GM19467 (cell line): ENCODE measurements around the gene CENPE.
"Not testable (repeated sequence)": the region's sequence is repeated elsewhere in the genome, so short reads cannot be mapped to it uniquely, and the experiment has no call there.

Experiments
- ATAC-seq: cut with Tn5 transposase; IDR thresholded peaks from one replicate; pipeline ENCODE4 v1.9.1; 2021; ENCODE audit warnings: mild to moderate bottlenecking, moderate library complexity; ENCODE audit not compliant: unreplicated experiment

CENPE gene, protein sequence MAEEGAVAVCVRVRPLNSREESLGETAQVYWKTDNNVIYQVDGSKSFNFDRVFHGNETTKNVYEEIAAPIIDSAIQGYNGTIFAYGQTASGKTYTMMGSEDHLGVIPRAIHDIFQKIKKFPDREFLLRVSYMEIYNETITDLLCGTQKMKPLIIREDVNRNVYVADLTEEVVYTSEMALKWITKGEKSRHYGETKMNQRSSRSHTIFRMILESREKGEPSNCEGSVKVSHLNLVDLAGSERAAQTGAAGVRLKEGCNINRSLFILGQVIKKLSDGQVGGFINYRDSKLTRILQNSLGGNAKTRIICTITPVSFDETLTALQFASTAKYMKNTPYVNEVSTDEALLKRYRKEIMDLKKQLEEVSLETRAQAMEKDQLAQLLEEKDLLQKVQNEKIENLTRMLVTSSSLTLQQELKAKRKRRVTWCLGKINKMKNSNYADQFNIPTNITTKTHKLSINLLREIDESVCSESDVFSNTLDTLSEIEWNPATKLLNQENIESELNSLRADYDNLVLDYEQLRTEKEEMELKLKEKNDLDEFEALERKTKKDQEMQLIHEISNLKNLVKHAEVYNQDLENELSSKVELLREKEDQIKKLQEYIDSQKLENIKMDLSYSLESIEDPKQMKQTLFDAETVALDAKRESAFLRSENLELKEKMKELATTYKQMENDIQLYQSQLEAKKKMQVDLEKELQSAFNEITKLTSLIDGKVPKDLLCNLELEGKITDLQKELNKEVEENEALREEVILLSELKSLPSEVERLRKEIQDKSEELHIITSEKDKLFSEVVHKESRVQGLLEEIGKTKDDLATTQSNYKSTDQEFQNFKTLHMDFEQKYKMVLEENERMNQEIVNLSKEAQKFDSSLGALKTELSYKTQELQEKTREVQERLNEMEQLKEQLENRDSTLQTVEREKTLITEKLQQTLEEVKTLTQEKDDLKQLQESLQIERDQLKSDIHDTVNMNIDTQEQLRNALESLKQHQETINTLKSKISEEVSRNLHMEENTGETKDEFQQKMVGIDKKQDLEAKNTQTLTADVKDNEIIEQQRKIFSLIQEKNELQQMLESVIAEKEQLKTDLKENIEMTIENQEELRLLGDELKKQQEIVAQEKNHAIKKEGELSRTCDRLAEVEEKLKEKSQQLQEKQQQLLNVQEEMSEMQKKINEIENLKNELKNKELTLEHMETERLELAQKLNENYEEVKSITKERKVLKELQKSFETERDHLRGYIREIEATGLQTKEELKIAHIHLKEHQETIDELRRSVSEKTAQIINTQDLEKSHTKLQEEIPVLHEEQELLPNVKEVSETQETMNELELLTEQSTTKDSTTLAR (N-terminal part only)

DNA sequence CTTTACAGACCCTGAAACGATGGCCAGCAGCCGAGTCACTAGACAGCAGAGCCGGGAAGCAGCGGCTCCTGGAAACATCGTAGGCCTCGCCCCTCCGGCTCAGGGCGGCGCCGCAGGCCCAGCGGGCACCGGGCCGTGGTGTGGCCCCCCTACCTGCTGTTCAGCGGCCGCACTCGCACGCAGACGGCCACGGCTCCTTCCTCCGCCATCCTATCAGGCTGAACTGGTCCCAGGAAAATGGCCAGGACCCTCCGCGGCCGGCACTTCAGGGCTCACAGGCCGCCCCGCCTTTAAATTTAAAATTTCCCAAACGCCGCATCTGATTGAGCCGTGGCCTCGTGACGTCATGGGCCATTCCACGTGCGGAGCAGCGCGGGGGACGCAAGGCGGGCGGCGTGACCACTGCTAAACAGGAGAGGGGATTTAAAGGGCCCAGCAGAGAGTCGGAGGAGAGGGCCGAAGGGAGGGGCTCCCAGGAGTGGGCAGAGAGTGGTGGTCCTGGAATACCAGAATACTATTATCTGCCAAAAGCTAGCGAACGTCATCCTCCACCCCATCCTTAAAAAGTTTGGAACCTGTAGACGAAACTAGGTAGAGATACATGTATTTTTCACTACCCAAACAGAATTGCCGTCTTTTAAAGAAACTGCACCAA is at the start of gene CENPE:
Gene CENPE (minus strand): TSS at position 233 of the 655 bp plus-strand sequence. CDS start 24 bp downstream, at position 209.
- ATAC-seq = peak; percentile 90

DNA sequence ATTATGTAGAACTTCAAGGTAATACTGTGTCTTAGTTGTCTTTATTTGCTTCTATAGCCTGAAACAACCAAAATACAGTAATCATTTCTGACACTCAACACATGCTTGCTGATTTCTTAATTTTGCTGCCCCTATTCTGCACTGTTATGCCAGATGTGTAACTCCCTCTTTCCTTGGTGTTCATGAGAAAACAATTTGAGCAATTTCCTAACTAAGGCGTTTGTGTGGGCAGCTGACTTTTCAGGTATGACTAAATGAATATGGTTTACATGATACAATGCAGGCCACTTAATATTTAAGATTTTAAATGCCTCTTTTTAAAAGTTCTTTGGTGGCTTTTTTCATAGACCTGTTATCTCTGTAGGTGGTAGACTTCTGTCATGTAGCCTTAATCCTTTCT is 46.1 kb upstream of the CENPE start:
- ATAC-seq = no peak

DNA sequence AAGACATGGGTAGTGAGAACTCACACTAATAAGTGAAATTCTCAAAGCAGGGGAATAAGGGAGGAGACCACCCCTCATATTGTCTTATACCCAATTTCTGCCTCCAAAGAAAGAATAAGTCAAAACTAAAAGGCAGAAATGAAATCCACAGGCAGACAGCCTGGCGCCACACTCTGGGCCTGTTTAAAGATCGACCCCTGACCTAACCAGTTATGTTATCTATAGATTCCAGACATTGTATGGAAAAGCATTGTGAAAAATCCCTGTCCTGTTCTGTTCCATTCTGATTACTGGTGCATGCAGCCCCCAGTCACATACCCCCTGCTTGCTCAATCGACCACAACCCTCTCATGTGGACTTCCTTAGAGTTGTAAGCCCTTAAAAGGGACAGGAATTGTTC is 32.8 kb upstream of the CENPE start:
- ATAC-seq = not testable (repeated sequence)

DNA sequence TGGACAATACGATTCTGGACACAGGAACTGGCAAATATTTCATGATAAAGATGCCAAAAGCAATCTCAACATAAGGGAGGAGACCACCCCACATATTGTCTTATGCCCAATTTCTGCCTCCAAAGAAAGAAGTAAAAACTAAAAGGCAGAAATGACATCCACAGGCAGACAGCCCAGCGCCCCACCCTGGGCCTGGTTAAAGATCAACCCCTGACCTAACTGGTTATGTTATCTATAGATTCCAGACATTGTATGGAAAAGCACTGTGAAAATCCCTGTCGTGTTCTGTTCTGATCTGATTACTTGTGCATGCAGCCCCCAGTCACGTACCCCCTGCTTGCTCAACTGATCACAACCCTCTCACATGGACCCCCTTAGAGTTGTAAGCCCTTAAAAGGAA is 25.4 kb upstream of the CENPE start:
- not testable (repeated sequence) for ATAC-seq

DNA sequence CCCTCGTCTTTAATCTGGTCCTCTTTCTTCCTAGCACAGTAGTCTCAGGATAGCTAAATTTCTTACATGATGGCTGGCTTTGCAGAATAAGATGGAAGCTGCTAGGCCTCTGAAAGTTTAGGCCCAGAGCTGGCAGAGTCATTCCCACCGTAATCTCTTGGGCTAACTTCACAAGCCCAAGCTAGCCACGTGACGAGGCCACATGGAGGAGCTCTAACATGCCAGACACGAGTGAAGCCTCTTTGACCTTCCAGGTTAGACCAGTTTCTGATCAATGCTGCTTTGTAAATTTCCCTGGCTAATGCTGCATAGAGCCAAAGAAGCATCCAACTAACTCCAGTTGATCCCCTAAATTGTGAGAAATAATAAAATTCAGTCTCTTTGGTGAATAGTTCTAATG is 9.5 kb upstream of the CENPE start:
- no peak for ATAC-seq

DNA sequence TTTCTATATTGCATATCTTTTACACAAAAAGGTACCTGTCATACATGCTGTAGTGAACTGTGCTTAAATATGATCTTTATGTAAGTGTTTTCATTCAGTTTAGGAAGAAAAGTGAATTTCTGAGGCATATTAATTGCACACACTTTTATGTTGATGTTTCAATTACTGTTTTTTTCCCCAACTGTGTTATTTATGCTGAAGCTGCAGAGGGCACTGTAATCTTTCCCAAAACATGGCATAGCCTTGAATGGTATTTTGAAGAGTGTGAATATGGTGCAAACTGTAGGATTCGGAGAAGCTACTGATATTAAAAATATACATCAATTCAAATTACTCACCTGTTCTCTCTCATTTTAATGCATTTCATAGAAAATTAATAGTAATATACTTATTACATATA is 6.0 kb upstream of the CENPE start:
- ATAC-seq = no peak

DNA sequence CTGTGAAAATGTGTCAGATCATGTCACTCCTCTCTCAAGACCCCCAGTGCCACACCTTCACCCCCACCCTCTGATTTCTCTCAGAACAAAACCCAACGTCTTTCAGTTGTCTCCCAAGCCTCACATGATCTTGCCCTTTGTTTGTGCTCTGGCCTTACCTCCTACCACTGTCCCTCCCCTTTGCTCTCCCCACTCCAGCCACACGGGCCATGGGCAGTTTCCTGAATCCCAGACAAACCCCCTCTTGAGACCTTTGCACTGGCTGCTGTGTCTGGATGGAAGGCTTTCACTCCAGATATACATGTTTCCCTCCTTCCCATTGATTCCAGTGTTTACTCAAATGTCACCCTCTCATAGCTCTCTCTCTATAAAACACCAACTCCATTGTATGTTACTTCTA is 3.6 kb upstream of the CENPE start:
- ATAC-seq = no peak

DNA sequence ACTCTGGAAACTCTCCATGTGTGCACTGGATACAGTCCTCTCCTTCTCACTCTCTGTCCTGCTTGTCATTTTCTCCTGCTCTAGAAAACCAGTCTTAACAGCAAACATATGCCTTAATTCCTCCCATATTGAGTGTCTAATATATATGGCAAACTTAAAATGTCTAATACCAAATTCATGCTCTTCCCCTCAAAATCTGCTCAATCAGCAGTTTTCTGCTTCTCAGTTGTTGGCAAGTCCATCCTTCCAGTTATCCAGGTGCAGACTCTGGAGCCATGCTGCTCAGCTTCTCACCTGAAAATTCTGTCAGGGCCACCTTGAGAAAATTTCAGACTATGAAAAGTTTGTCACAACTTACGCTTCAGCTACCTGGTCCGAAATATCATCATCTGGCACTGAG is 3.1 kb upstream of the CENPE start:
- no peak for ATAC-seq

DNA sequence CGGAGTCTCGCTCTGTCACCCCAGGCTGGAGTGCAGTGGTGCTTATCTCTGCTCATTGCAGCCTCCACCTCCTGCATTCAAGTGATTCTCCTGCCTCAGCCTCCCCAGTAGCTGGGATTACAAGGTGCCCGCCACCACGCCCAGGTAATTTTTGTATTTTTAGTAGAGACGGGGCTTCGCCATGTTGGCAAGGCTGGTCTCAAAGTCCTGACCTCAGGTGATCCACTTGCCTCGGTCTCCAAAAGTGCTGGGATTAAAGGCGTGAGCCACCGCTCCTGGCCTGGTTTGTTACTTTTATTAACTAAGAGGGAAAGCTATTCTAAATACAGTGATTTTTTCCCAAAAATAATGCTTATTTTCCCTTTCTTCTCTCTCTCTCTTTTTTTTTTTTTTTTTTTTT is 866 bp upstream of the CENPE start:
- no peak for ATAC-seq

DNA sequence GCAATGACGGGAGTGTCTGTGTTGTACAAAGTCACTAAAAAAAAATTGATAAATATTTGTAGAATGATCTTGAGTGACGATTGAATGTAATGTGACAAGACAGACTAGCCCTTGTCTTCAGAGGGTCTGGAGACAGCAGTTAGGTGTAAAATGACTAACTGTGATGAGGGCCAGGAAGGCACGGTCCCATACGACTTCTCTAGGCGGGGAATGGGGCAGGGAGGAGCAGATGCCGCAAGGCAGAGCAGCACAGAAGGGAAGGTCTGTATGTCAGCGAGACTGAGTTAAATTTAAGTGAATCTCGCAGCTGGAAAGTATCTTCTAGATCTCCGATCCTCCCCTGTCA is 405 bp downstream of the CENPE start:
- peak; percentile 44 for ATAC-seq

DNA sequence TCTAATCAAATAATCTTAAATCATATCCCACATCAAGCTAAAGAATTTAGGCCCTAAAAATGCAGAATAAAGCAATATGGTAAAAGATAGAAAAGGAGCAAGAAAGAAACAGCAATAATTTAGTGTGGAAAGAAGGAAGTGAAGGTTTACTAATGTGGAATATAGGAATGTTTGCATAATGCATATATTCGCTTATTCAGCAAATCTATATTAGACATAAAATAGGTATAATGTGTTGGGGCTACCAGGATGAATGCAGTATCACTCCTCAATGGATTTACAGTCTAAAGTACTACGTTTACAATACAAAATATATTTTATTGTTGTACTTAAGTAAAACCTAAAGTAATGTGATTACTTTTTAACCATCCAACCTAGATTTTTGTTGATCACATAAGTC is 4.7 kb downstream of the CENPE start:
- no peak for ATAC-seq

DNA sequence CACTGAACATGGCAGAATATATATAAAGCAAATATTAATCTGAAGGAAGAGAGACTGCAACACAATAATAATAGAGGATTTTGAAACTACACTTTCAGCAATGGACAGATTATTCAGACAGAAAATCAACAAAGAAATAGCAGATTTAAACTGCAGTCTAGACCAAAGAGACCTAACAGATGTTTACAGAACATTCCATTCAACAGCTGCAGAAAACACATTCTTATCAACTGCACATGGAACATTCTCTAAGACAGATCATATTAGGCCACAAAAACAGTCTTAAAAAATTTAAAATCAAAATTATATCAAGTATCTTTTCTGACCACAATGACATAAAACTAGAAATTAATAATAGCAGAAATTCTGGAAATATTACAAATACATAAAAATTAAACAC is 27.1 kb downstream of the CENPE start:
- no peak for ATAC-seq

DNA sequence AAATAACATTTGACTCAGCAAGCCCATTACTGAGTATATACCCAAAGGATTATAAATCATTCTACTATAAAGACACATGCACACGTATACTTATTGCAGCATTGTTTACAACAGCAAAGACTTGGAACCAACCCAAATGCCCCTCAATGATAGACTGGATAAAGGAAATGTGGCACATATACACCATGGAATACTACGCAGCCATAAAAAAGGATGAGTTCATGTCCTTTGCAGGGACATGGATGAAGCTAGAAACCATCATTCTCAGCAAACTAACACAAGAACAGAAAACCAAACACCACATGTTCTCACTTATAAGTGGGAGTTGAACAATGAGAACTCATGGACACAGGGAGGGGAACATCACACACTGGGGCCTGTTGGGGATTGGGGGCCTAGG is 28.4 kb downstream of the CENPE start:
- ATAC-seq = not testable (repeated sequence)

DNA sequence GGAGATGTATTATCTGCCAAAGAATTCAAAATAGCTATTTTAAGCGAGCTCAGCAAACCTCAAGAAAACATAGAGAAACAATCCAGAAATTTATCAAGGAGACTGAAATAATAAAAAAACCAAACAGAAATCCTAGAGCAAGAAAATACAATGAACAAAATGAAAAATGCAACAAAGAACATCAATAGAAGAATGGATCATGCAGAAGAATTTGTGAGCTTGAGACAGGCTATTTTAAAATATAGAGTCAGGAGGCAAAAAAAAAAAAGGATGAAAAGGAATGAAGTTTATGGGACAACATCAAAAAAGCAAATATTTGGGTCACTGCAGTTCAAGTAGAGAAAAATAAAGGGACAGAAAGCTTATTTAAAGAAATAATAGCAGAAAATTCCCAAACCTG is 29.1 kb downstream of the CENPE start:
- no peak for ATAC-seq

DNA sequence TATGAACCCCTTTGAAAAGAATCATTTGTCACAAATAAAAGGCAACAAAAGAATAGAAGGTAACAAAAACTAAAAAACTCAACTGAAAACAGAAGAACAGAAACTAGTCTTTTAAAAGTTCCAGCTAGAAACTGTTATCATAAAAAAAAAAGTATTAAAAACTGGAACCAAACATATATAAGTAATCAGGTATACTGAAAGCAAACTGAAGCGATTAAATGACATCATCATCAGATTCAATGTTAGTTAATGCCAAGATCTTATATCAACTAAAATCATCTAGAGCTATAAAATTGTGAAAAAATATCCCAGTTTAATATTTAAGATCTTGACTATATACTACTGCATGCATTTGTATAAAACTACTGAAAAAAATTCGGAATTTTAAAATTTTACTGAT is 36.0 kb downstream of the CENPE start:
- ATAC-seq = no peak

DNA sequence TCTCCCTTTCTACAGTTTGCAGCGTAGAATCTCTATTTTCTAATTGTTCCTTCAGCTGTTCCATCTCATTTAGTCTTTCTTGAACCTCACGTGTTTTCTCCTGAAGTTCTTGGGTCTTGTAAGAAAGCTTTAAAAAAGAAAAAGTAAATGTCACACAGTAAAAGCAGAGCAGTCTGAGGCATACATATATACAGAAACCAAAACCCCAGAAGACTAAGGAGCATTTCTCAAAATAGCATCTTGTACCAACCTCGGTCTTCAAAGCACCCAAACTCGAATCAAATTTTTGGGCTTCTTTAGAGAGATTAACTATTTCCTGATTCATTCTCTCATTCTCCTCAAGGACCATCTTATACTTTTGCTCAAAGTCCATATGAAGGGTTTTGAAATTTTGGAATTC is 39.4 kb downstream of the CENPE start:
- no peak for ATAC-seq

DNA sequence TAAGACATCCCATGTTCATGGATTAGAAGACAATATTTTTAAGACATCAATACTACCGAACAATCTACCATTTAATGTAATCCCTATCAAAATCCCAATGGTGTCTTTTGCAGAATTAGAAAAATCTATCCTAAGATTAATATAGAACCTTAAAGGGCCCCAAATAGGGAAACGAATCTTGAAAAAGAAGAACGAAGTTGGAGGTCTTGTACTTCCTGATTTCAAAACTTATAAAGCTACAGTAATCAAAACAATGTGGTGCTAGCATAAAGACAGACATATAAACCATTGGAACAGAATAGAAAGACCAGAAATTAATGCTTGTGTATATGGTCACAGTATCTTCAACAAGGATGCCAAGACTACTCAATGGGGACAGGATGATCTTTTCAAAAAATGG is 42.0 kb downstream of the CENPE start:
- no peak for ATAC-seq

DNA sequence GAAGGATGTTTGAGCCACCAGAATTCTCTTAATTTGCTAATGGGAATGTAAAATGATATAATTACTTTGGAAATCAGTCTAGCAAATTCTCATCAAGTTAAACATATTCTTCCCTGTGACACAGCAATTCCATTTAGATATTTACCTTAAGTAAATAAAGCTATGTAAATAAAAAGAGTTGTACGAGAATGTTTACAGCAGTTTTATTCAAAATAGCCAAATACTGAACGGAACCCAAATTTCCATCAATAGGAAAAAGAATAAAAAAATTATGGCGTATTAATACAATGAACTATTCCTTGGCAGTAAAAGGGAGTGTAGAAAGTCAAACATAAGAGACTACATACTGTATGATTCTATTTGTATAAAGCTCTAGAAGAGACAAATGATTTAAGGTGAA is 45.8 kb downstream of the CENPE start:
- no peak for ATAC-seq

DNA sequence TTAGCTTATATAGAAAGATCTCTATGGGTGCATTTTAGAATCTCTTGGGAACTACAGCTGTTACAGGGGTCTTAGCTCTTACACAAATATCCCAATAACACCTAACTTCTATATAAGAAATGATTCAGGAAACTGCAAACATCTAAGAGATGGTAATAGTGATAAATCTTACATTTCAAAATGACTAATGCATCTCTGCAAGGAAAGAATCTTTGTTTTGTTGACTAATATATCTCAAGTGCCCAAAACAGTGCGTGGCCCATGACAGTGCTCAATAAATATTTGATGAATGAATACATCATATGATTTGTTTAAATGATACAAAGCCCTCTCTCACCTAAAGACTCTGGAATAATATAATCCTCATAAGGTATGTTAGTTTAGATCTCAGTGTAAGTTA is 47.5 kb downstream of the CENPE start:
- no peak for ATAC-seq

DNA sequence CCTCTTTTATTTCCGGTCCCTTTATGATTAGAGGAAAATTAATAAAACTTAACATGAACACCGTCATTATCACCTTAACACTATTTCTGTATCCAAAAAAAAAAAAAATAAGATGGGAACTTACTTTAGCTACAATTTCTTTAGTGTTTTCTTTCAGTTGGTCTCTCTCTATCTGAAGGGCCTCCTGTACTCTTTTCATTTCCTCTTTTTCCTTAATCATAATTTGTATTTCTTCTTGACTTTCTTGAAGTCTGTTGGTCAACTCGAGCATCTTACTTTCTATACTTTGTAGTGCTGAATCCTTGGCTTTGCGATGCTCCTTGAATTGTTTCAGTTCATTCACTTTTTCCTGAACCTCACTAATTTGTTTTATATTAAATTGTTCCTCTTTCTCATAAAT is 53.2 kb downstream of the CENPE start:
- no peak for ATAC-seq

DNA sequence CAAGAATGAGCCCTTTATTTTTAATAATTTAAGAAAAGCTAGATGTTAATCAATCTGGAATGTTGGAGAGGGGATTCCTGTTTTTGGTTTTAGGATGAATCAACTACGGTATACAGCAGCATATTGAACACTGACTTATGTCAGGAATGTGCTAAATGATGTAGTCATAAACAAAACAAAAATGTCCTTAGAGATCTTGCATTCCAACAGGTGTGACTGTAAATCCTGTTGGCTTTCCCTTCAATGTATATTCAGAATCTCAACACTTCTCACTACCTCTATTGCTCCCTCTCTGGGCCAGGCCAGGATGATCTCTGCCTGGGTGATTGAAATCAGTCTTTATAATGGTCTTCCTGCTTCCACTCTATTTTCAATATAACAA is 60.7 kb downstream of the CENPE start:
- ATAC-seq = no peak
